NCI-H69 (cell line): Measurements from ENCODE around the gene PARD3.
A peak's percentile ranks its signal among the peaks of the same experiment; 100 is the strongest.

Source experiments
- DNase-seq: peaks from one replicate; lab custom pipeline; 2025; lab: John Stamatoyannopoulos, UW

Gene PARD3

GRCh38 chr10:34580214-34580613 lies 234.9 kb downstream of the PARD3 start:
- DNase-seq, result no peak

- no peak for DNase-seq
Observed at GRCh38 chr10:34578468-34578867, 236.6 kb downstream of the PARD3 start.

GRCh38 chr10:34576797-34577196 lies 238.3 kb downstream of the PARD3 start:
- DNase-seq, result peak; percentile 51

- no peak for DNase-seq
Observed at GRCh38 chr10:34575882-34576281, 239.2 kb downstream of the PARD3 start.

GRCh38 chr10:34574353-34574934 lies 240.7 kb downstream of the PARD3 start:
- no peak for DNase-seq

GRCh38 chr10:34570887-34571286 lies 244.2 kb downstream of the PARD3 start:
- no peak for DNase-seq

GRCh38 chr10:34567659-34568253 lies 247.3 kb downstream of the PARD3 start:
- DNase-seq, result peak; percentile 84

- peak; percentile 27 for DNase-seq
Observed at GRCh38 chr10:34565934-34566333, 249.2 kb downstream of the PARD3 start.

- no peak for DNase-seq
Observed at GRCh38 chr10:34558093-34558583, 257.0 kb downstream of the PARD3 start.

- DNase-seq, result no peak
Observed at GRCh38 chr10:34557173-34557572, 257.9 kb downstream of the PARD3 start.

GRCh38 chr10:34555653-34556052 lies 259.4 kb downstream of the PARD3 start:
- no peak for DNase-seq

GRCh38 chr10:34553747-34554146 lies 261.3 kb downstream of the PARD3 start:
- DNase-seq, result no peak

- DNase-seq, result no peak
Observed at GRCh38 chr10:34551295-34551694, 263.8 kb downstream of the PARD3 start.

- no peak for DNase-seq
Observed at GRCh38 chr10:34549953-34550352, 265.1 kb downstream of the PARD3 start.

- no peak for DNase-seq
Observed at GRCh38 chr10:34549001-34549400, 266.1 kb downstream of the PARD3 start.

GRCh38 chr10:34548466-34548865 lies 266.6 kb downstream of the PARD3 start:
- DNase-seq, result no peak

- DNase-seq, result peak; percentile 32
Observed at GRCh38 chr10:34547695-34548094, 267.4 kb downstream of the PARD3 start.

GRCh38 chr10:34547291-34547690 lies 267.8 kb downstream of the PARD3 start:
- peak; percentile 51 for DNase-seq

- DNase-seq, result peak; percentile 80
Observed at GRCh38 chr10:34544400-34544799, 270.7 kb downstream of the PARD3 start.

GRCh38 chr10:34543716-34544115 lies 271.4 kb downstream of the PARD3 start:
- peak; percentile 55 for DNase-seq

GRCh38 chr10:34540492-34540891 lies 274.6 kb downstream of the PARD3 start:
- no peak for DNase-seq

GRCh38 chr10:34539533-34540315 lies 275.4 kb downstream of the PARD3 start:
- no peak for DNase-seq

- peak; percentile 7 for DNase-seq
Observed at GRCh38 chr10:34538281-34538829, 276.7 kb downstream of the PARD3 start.
